ENCODE data around the gene NAGLU.

The NAGLU gene

GRCh38 chr17:42519546-42520491, 16.2 kb upstream of the NAGLU start:
- ChIA-PET CTCF (interaction anchor here (0.6 to 5.8 kb wide), 24 partner anchors 9 to 244 kb away, joined by 3 to 47 read pairs (median 8); partner anchors contain the start of gene CAVIN1), POLR2A (interaction anchor here (0.6 to 1.9 kb wide), 11 partner anchors 8 to 213 kb away, joined by 3 to 9 read pairs (median 4); partner anchors contain the start of genes CAVIN1, NAGLU and STAT3)
- Histone ChIP-seq H3K4me3 (ENCODE audit: control insufficient read depth in 1 of 7, extremely low read depth in 1 of 7, insufficient read depth in 4 of 7, low read depth in 2 of 7, low read length in 6 of 7) (peak overlapping the region in 2 of 7 experiments; percentile 21 to 56), H3K9me3 (ENCODE audit: control extremely low read depth in 1 of 5, control insufficient read depth in 4 of 5, insufficient read depth in 2 of 5, low read depth in 1 of 5, low read length in 4 of 5) (no peaks in the 10 kb centered on the region), H3K27me3 (replicated peaks in 2 of 5; ENCODE audit: control insufficient read depth in 4 of 5, insufficient read depth in 5 of 5, low read length in 4 of 5) (no peaks in the 10 kb centered on the region), H3K36me3 (ENCODE audit: control insufficient read depth in 4 of 4, insufficient read depth in 4 of 4, low read length in 3 of 4) (peaks cover 0 to 22% (median 9%) of the 10 kb centered on the region in 4 experiments), H3K4me1 (ENCODE audit: control extremely low read depth in 1 of 4, control insufficient read depth in 4 of 4, insufficient read depth in 4 of 4, low read length in 3 of 4) (peaks cover 26 to 70% (median 62%) of the 10 kb centered on the region in 4 experiments), H3K27ac (ENCODE audit: insufficient read depth in 1 of 2, low read depth in 1 of 2, low read length in 2 of 2, poor library complexity in 1 of 2, severe bottlenecking in 2 of 2) (peak overlapping the region; percentile 28 to 78)
- DNase-seq, result no peak
- 24% methylated on average over 8 of the region's 12 CpGs for WGBS (ENCODE audit: insufficient coverage)

- DNase-seq, result peak in 2 of 3 donors; percentile 59 to 60
- Histone ChIP-seq H3K27me3 (replicated peaks in 2 of 5; ENCODE audit: control insufficient read depth in 4 of 5, insufficient read depth in 5 of 5, low read length in 4 of 5) (no peaks in the 10 kb centered on the region), H3K4me1 (ENCODE audit: control extremely low read depth in 1 of 4, control insufficient read depth in 4 of 4, insufficient read depth in 4 of 4, low read length in 3 of 4) (peaks cover 26 to 70% (median 62%) of the 10 kb centered on the region in 4 experiments), H3K4me3 (ENCODE audit: control insufficient read depth in 1 of 7, extremely low read depth in 1 of 7, insufficient read depth in 4 of 7, low read depth in 2 of 7, low read length in 6 of 7) (peak overlapping the region in 1 of 7 experiments; percentile 37), H3K9me3 (ENCODE audit: control extremely low read depth in 1 of 5, control insufficient read depth in 4 of 5, insufficient read depth in 2 of 5, low read depth in 1 of 5, low read length in 4 of 5) (no peaks in the 10 kb centered on the region), H3K36me3 (ENCODE audit: control insufficient read depth in 4 of 4, insufficient read depth in 4 of 4, low read length in 3 of 4) (peaks cover 0 to 20% (median 8%) of the 10 kb centered on the region in 4 experiments), H3K27ac (ENCODE audit: insufficient read depth in 1 of 2, low read depth in 1 of 2, low read length in 2 of 2, poor library complexity in 1 of 2, severe bottlenecking in 2 of 2) (peak overlapping the region in 1 of 2 experiments; percentile 78)
- WGBS (ENCODE audit: insufficient coverage), result 64% methylated on average over 8 of the region's 9 CpGs
- ChIA-PET POLR2A (interaction anchor here (0.6 to 0.9 kb wide), 3 partner anchors 10 to 212 kb away, joined by 3 to 4 read pairs (median 3); partner anchors contain the start of gene STAT3), CTCF (interaction anchor here (0.5 to 5.8 kb wide), 18 partner anchors 8 to 523 kb away, joined by 3 to 47 read pairs (median 10); partner anchors contain the start of gene CAVIN1)
These were observed 15.5 kb upstream of the NAGLU start for GRCh38 chr17:42520540-42520951.

GRCh38 chr17:42521036-42521435, 15.0 kb upstream of the NAGLU start:
- H3K4me1 ChIP-seq (ENCODE audit: control extremely low read depth in 1 of 4, control insufficient read depth in 4 of 4, insufficient read depth in 4 of 4, low read length in 3 of 4), result peaks cover 22 to 67% (median 58%) of the 10 kb centered on the region in 4 experiments
- H3K27ac ChIP-seq (ENCODE audit: insufficient read depth in 1 of 2, low read depth in 1 of 2, low read length in 2 of 2, poor library complexity in 1 of 2, severe bottlenecking in 2 of 2), result no peak overlapping the region
- no peak for DNase-seq
- H3K9me3 ChIP-seq (ENCODE audit: control extremely low read depth in 1 of 5, control insufficient read depth in 4 of 5, insufficient read depth in 2 of 5, low read depth in 1 of 5, low read length in 4 of 5), result no peaks in the 10 kb centered on the region
- POLR2A ChIA-PET, result interaction anchor here (0.7 to 0.9 kb wide), 2 partner anchors 9 to 132 kb away, joined by 3 read pairs; partner anchors contain the start of gene STAT3
- WGBS (ENCODE audit: insufficient coverage), result 67% methylated on average over 6 of the region's 8 CpGs
- CTCF ChIA-PET, result interaction anchor here (0.5 to 5.8 kb wide), 12 partner anchors 8 to 524 kb away, joined by 3 to 47 read pairs (median 10); no protein-coding TSS in a partner anchor
- H3K4me3 ChIP-seq (ENCODE audit: control insufficient read depth in 1 of 7, extremely low read depth in 1 of 7, insufficient read depth in 4 of 7, low read depth in 2 of 7, low read length in 6 of 7), result no peak overlapping the region
- no peaks in the 10 kb centered on the region for H3K27me3 ChIP-seq (replicated peaks in 2 of 5; ENCODE audit: control insufficient read depth in 4 of 5, insufficient read depth in 5 of 5, low read length in 4 of 5)
- H3K36me3 ChIP-seq (ENCODE audit: control insufficient read depth in 4 of 4, insufficient read depth in 4 of 4, low read length in 3 of 4), result peaks cover 0 to 20% (median 8%) of the 10 kb centered on the region in 4 experiments

- ChIA-PET POLR2A (no interaction called here), CTCF (interaction anchor here (1.0 to 5.8 kb wide), 7 partner anchors 7 to 119 kb away, joined by 3 to 47 read pairs (median 23); no protein-coding TSS in a partner anchor)
- Histone ChIP-seq H3K27me3 (replicated peaks in 2 of 5; ENCODE audit: control insufficient read depth in 4 of 5, insufficient read depth in 5 of 5, low read length in 4 of 5) (no peaks in the 10 kb centered on the region), H3K4me3 (ENCODE audit: control insufficient read depth in 1 of 7, extremely low read depth in 1 of 7, insufficient read depth in 4 of 7, low read depth in 2 of 7, low read length in 6 of 7) (no peak overlapping the region), H3K9me3 (ENCODE audit: control extremely low read depth in 1 of 5, control insufficient read depth in 4 of 5, insufficient read depth in 2 of 5, low read depth in 1 of 5, low read length in 4 of 5) (no peaks in the 10 kb centered on the region), H3K4me1 (ENCODE audit: control extremely low read depth in 1 of 4, control insufficient read depth in 4 of 4, insufficient read depth in 4 of 4, low read length in 3 of 4) (peaks cover 17 to 63% (median 52%) of the 10 kb centered on the region in 4 experiments), H3K27ac (ENCODE audit: insufficient read depth in 1 of 2, low read depth in 1 of 2, low read length in 2 of 2, poor library complexity in 1 of 2, severe bottlenecking in 2 of 2) (no peak overlapping the region), H3K36me3 (ENCODE audit: control insufficient read depth in 4 of 4, insufficient read depth in 4 of 4, low read length in 3 of 4) (peaks cover 0 to 20% (median 8%) of the 10 kb centered on the region in 4 experiments)
- WGBS (ENCODE audit: insufficient coverage), result 72% methylated on average over 6 of the region's 11 CpGs
- DNase-seq, result no peak
These were observed 14.3 kb upstream of the NAGLU start for GRCh38 chr17:42521666-42522262.

- peaks cover 14 to 62% (median 49%) of the 10 kb centered on the region in 4 experiments for H3K4me1 ChIP-seq (ENCODE audit: control extremely low read depth in 1 of 4, control insufficient read depth in 4 of 4, insufficient read depth in 4 of 4, low read length in 3 of 4)
- no peak for DNase-seq
- 90% methylated on average over 9 of the region's 9 CpGs for WGBS (ENCODE audit: insufficient coverage)
- ChIA-PET POLR2A (no interaction called here), CTCF (interaction anchor here (1.6 kb wide), 1 partner anchor 120 kb away, joined by 6 read pairs; no protein-coding TSS in a partner anchor)
- no peaks in the 10 kb centered on the region for H3K27me3 ChIP-seq (replicated peaks in 2 of 5; ENCODE audit: control insufficient read depth in 4 of 5, insufficient read depth in 5 of 5, low read length in 4 of 5)
- H3K27ac ChIP-seq (ENCODE audit: insufficient read depth in 1 of 2, low read depth in 1 of 2, low read length in 2 of 2, poor library complexity in 1 of 2, severe bottlenecking in 2 of 2), result no peak overlapping the region
- H3K9me3 ChIP-seq (ENCODE audit: control extremely low read depth in 1 of 5, control insufficient read depth in 4 of 5, insufficient read depth in 2 of 5, low read depth in 1 of 5, low read length in 4 of 5), result no peaks in the 10 kb centered on the region
- no peak overlapping the region for H3K4me3 ChIP-seq (ENCODE audit: control insufficient read depth in 1 of 7, extremely low read depth in 1 of 7, insufficient read depth in 4 of 7, low read depth in 2 of 7, low read length in 6 of 7)
- H3K36me3 ChIP-seq (ENCODE audit: control insufficient read depth in 4 of 4, insufficient read depth in 4 of 4, low read length in 3 of 4), result peaks cover 0 to 20% (median 8%) of the 10 kb centered on the region in 4 experiments
These were observed 13.7 kb upstream of the NAGLU start for GRCh38 chr17:42522263-42522790.

GRCh38 chr17:42522798-42523278, 13.2 kb upstream of the NAGLU start:
- 97% methylated on average over 6 of the region's 8 CpGs for WGBS (ENCODE audit: insufficient coverage)
- no peak overlapping the region for H3K4me3 ChIP-seq (ENCODE audit: control insufficient read depth in 1 of 7, extremely low read depth in 1 of 7, insufficient read depth in 4 of 7, low read depth in 2 of 7, low read length in 6 of 7)
- no peaks in the 10 kb centered on the region for H3K9me3 ChIP-seq (ENCODE audit: control extremely low read depth in 1 of 5, control insufficient read depth in 4 of 5, insufficient read depth in 2 of 5, low read depth in 1 of 5, low read length in 4 of 5)
- H3K27me3 ChIP-seq (replicated peaks in 2 of 5; ENCODE audit: control insufficient read depth in 4 of 5, insufficient read depth in 5 of 5, low read length in 4 of 5), result no peaks in the 10 kb centered on the region
- no peak overlapping the region for H3K27ac ChIP-seq (ENCODE audit: insufficient read depth in 1 of 2, low read depth in 1 of 2, low read length in 2 of 2, poor library complexity in 1 of 2, severe bottlenecking in 2 of 2)
- peaks cover 0 to 20% (median 8%) of the 10 kb centered on the region in 4 experiments for H3K36me3 ChIP-seq (ENCODE audit: control insufficient read depth in 4 of 4, insufficient read depth in 4 of 4, low read length in 3 of 4)
- H3K4me1 ChIP-seq (ENCODE audit: control extremely low read depth in 1 of 4, control insufficient read depth in 4 of 4, insufficient read depth in 4 of 4, low read length in 3 of 4), result peaks cover 12 to 60% (median 46%) of the 10 kb centered on the region in 4 experiments
- POLR2A ChIA-PET, result no interaction called here
- CTCF ChIA-PET, result interaction anchor here (1.6 kb wide), 1 partner anchor 120 kb away, joined by 6 read pairs; no protein-coding TSS in a partner anchor
- no peak for DNase-seq

All from common myeloid progenitor, CD34-positive (primary cell).